H4 (cell line): ENCODE measurements around the gene C11orf68. TPM values are rescaled to one million over a fixed set of nuclear protein-coding genes. Genes with fewer than 3 reads are reported as not detected.

Experiments used
- DNase-seq: peaks from one replicate; pipeline ENCODE4 v3.0.0-alpha.2; 2015; ENCODE audit warnings: low spot score
- total RNA-seq: library from RNA; depleted of rRNA; stranded (reverse); fragments of >200 nt; shearing (Covaris generic); gene quantifications from 2 replicates; pipeline ENCODE4 v1.2.3, GENCODE V29; 2014

The C11orf68 gene
- total RNA-seq, 1 experiment from 2014 or later, result 14.3 TPM

DNA sequence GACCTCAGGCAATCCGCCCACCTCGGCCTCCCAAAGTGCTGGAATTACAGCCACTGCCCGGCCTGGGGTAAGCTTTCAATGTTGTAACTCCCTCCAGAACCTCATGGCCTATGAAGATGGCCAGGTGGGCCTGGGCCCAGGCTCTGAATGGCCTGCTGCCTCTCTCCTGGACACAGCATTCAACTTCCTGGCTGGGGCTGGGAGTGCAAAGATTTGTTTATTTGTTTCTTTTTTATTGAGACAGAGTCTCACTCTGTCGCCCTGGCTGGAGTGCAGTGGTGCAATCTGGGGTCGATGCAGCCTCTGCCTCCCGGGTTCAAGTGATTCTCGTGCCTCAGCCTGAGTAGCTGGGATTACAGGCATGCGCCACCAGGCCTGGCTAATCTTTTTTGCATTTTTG, 25.9 kb upstream of the C11orf68 start:
- DNase-seq, result no peak

DNA sequence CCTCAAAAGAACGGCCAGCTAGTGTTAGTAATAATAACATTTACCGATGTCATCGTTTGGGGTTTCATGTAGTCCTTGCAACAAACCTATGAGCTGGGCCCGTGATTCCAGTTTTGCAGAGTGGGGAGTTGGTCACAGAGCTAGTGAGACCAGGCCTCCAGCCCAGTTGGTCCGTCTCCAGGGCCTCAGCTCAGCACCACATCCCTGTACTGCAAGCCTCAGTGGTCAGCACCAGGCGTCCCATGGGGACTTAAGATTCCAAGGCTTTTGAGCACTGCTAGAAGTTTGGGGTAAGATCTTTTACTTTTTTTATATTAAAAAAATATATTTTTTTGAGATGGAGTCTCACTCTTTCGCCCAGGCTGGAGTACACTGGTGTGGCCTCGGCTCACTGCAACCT, 25.3 kb upstream of the C11orf68 start:
- no peak for DNase-seq

DNA sequence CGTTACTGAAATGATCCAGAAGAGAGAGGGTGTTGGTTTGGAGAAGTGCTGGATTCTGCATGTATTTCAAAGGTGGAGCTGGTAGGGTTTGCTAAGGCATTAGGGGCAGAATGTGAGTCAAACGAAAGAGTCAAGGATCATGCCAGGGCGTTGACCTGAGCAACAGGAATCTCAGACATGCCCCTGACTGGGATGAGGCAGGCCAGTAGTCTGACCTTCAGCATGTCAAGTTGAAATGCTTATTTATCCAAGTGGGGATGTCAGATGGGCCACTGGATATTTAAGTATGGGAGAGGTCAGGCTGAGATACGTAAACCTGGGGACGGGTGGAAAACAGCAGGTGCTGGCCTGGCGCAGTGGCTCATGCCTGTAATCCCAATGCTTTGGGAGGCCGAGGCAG, 23.7 kb upstream of the C11orf68 start:
- no peak for DNase-seq

DNA sequence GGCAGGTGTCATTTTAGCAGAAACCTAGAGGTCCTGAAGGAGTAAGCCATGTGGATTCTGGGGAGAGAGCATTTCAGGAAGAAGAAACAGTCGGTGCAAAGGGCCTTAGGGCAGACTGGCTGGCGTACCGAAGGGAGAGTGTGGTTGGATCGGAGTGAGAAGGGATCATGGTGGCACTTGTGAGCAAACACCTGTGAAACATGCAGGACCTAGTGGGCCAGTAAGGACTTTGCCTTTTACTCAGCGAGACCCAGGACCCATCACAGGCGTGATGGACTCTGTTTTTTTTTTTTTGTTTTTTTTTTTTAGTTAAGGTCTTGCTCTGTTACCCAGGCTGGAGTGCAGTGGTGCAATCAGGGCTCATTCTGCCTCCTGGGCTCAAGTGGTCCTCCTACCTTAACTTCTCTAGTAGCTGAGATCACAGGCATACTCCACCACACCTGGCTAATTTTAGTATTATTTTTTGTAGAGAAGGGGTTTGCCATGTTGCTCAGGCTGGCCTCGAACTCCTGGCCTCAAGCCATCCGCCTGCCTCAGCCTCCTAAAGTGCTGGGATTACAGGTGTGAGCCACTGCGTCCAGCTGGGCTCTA, 23.0 kb upstream of the C11orf68 start:
- DNase-seq, result no peak

DNA sequence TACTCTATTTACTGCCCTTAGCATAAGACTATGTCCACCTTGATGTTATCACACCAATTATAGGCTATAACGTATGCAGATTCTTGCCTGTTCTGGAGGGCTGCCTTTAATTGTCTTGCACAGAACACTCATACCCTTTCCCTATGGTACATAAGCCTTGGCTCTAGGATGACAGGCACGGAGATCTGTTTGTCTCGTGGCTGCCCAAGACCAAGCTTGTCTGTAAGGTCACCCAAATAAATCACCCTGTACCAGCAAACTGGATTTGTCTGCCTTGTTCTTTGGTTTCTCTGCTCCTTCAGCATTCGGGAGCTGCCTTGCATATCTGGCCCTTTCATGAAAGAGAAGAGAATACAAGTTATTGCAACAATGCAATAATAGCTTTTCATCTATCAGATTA, 18.9 kb upstream of the C11orf68 start:
- DNase-seq, result no peak

DNA sequence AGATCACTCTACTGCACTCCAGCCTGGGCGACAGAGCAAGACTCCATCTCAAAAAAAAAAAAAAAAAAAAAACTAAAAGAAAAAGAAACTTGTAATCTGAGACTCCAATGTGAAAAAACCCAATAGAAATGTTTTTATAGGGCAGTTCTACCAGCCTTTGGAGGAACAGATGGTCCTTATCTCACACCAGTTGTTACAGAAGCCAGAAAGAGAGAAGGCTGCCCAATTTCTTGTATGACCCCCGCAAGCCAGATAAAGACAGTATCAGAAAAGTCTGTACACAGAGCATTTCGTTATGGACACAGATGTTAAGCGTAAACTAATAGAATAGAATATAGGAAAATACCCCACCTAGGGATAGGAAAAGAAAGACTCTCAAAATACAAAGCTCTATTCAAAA, 15.2 kb upstream of the C11orf68 start:
- no peak for DNase-seq

DNA sequence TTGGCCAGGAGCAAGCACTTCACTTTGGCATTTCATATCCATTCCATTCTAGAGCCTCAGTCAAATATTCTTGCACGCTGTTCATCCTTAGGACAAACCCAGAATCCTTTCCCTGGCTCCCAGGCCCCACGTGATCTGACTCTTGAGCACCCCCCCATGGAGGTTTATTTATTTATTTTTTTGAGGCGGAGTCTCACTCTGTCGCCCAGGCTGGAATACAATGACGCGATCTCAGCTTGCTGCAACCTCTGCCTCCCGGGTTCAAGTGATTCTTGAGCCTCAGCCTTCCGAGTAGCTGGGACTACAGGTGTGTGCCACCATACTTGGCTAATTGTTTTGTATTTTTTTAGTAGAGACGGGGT, 13.7 kb upstream of the C11orf68 start:
- DNase-seq, result no peak

DNA sequence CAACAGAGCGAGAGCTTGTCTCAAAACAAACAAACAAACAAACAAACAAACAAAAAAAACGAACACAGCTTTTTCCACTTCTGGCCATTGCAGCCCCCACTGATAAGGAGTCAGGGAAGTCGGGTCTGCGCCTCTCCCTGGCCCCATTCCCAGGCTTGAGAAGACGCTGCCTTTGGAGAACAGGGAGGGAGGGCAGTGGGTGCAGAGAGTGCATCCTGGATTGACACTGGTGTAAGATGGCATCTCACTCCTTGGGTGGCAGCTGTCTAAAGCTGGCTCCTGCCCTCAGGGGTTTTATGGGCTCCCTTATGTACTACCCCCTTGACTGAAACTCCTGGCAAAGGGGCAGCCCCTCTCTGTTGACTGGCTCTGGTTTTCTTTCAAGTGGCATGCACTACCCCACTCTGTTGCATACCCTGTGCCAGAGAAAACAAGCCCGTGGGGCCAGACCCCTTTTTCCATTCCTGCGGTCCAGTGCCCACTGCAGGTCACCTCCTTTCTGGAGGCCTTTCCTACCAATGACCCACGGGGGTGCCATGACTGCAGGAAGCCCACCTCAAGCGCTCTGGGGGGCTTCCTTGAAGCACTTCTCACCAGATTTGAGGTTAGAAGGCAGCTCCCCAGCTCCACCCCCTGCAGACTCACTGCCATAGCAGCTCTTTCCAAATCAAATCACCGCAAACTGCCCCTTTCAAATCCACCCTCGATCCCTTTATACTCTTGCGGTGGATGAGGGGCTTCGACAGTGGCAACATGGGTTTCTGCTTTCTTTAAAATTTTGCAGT, 13.1 kb upstream of the C11orf68 start:
- DNase-seq, result no peak

DNA sequence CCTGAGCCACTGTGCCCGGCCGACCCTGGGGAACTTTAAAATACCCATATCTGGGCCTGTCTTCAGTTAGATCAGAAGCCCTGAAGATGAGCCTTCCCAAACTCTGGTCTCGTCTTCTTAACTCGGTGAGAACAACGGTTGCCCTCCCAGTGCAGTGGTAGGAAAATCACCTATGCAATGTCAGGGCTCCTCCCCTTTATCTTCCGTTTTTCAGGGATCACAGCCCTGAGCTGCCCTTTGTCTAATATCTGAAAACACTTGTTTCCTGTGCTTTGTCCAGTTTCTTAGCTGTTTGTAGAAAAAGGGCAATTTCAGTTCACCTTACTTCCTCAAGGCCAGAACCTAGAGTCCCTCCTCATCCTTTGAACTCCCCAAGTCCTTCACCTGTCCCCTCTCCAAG, 9.8 kb upstream of the C11orf68 start:
- DNase-seq, result no peak

DNA sequence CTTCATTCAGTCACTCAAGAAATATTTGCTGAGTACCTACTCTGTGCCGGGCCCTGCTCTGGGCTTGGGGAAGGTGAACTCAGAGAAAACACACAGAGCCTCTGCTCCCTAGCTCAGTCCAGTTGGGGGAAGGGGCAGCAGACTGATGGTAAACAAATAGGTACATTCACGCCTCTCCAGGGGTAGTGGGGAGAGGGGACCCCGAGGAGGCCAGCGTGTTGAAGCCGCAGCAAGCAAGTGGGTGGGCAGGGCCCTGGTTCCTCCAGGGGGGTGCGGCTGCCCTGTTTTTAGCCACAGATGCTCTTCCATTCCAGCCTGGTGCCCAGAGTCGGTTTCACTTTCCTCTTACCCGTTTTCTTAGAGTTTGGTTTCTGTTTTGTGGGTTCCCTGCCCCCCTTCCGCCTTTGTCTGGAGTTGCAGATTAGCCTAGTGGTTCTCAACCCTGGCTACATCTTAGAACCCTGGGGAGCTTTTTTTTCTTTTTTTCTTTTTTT, 9.1 kb upstream of the C11orf68 start:
- DNase-seq, result no peak

DNA sequence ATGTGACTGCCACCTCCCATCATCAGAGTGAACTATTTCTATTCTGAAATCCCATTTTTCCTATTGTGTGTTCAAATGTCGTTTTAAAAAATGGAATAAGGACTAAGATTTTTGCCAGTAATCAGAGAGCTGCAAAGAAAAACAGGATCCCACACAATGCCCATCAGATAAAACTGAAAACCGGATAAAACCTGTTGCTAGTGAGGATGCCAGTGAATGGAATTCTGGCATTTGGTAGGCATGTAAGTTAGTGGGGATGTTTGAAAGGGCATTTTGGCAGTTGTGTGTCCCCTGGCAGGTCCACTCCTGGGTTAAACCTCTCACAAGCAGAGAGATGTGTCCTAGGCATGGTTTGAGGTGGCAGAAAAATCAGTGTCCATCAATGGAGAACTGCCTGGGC, 6.5 kb upstream of the C11orf68 start:
- DNase-seq, result no peak

DNA sequence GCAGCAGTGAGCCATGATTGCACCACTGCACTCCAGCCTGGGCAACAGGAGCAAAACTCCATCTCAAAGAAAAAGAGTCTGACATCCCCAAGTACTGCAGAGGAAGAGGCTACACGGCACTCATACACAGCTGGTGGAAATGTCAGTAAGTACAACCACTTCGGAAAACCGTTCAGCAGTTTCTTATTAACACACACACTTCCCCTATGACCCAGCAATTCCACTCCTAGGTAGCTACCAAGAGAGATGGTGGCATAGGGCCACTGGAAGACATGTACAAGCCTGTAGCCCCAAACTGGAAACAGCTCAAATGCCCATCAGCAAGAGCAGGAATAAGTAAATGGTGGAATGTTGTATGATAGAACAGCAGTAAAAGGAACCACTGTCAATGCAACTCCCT, 3.7 kb upstream of the C11orf68 start:
- no peak for DNase-seq

DNA sequence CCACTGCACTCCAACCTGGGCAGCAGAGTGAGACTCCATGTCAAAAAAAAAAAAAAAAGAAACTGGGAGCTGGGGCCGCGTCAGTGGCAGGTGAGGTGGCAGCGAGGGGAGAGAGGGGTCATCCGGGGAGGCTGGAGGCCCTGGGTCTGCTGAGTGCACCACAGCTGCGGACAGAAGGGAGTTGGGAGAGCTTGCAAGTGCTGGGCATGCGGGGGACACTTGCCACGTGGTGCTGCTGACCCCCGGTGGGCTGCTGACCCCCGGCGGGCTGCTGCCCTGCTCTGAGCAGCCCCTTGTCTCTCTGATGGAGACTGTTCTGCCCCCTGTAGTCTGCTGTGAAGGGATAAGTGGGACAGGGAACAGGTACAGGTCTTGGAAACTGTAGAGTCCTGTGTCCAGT, 3.0 kb upstream of the C11orf68 start:
- DNase-seq, result no peak

DNA sequence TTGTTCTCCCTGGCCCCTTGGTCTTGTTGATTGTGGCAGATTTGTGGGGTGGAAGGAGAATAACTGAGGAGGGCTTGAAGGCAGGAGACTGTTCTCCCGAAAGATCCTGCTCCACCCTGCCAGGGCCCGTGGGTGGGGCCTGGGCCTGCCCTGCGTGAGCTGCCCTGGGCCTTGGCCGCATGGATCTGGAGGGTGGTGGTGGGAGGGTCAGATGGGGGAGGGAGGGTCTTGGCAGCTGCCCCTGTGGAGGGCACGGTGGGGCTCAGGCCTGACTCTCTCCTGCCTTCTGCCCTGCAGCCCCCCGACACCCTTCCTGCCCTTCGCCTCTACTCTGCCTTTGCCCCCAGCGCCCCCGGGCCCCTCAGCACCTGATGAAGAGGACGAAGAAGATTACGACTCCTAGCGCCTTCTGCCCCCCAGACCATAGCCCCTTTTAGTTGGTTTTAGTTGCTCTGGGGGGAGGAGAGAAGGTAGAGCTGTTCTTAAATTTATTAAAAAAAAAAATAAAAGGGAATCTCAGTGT, 2.2 kb upstream of the C11orf68 start:
- DNase-seq, result no peak

DNA sequence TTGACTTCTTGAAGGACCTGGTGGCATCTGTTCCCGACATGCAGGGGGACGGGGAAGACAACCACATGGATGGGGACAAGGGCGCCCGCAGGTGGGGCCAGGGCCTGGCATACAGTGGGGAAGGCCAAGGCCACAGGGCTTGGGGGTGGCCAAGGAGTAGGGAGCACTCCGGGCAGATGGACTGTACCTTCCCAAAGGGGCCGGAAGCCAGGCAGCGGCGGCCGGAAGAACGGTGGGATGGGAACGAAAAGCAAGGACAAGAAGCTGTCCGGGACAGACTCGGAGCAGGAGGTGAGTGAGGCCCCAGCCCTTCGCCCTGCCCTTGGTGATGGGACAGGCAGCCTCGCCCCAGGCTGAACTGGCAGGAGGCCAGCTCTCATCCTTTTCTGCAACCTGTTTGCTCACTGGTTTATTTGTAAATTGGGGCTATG, 1.5 kb upstream of the C11orf68 start:
- DNase-seq, result no peak

DNA sequence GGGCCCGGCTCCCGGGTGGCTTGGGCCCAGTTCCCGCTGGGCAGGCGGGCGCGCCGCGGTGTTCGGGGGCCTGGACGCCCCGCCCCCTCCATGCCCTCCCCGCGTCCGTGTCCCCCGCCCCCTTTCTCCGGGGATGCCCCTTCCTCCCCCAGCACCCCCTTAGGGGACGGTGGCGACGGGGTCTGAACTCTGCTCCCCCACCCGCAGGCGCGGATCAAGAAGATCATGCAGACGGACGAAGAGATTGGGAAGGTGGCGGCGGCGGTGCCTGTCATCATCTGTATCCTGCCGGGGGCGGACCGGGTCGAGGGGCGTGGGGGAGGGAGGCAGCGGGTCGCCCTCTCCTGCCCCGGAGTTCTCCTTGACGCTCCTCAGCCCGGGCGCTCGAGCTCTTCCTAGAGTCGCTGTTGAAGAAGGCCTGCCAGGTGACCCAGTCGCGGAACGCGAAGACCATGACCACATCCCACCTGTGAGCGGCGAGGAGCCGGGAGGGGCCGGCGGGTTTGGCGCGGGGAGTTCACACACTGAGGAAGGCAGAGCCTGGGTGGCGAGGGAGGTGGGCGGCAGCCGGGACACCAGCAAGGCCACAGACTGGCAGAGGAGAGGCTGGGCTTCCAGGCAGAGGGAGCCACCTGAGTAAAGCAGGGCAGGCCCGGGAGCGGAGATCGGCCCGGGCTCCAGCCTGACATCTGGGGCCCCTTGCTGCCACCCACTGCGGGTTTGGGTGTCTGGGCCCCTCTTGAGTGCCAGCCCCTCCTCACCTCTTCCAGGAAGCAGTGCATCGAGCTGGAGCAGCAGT, 910 bp upstream of the C11orf68 start:
- DNase-seq, result no peak

DNA sequence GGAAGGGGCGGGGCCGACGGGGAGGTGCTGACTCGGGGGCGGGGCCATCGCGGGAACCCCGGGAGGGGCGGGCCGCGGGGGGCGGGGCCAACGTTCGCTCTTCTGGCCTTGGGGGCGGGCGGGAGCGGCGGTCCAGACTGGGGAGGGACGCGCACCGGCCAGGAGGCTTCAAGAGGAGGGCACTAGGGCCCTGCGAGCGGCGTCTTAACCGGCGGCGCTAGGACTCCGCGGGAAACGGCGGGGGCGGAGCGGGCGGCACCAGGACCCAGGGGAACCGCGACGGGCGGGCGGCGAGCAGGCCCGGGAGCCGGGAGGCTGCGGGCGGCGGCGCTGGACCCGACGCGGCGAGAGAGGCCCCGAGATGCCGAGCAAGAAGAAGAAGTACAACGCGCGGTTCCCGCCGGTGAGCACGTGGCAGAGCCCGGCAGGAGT, 295 bp upstream of the C11orf68 start, which contains the start of gene DRAP1:
Gene DRAP1 (plus strand): TSS at position 286 of the 432 bp plus-strand sequence. CDS start 76 bp downstream, at position 362.
- peak; percentile 95 for DNase-seq

DNA sequence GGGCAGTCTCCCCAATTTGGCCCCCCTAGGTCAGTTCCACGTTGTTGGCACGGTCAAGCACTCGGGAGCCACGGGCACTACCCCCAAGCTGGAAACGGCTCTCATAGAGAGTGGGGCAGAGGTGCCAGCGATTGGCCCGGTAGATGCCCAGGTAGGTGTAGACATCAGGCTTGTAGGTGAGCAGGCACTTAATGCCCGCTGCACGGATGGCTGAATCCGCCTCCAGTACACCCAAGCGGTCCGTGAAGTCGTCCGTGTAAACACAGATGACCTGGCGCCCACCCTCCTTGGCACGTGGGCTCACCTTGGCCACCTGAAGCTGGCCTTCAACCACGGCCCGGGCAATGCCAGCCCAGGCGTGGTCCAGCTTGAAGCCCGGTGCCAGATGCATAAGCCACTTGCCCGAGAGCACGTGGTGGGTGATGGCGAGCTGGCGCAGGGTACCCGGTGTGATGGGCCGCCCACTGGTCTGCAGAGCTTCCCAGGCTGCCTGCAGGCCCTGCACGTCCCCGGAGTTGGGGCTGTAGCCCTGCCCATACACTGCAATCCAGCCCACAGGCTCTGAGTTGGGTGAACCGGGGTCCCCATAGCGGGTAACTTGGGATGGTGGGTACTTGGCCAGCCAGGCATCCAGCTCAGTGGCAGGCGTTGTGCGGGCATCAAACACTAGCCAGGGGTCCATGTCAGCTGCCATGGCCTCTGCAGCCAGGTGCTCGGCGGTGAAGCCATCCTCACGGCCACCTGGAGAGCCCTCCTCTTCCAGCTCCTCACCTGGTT, 1.2 kb downstream of the C11orf68 start:
- no peak for DNase-seq

DNA sequence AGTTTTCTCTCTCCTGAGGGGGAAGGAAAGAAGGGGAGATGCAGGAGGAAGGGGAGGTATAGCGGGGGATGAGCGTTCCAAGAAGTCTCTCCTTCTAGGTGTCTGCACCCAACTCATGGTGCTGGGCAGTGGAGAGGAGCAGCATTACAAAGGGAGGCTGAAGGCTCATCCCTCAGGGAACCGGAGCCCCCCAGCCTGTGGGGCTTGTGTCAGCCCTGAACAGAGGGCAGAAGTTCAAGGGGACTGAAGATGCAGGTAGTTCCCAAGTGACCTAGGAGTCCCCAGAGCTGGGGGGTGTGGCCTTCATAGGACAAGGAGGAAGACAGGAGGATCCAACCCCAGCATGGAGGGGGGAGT, 1.8 kb downstream of the C11orf68 start:
- no peak for DNase-seq

DNA sequence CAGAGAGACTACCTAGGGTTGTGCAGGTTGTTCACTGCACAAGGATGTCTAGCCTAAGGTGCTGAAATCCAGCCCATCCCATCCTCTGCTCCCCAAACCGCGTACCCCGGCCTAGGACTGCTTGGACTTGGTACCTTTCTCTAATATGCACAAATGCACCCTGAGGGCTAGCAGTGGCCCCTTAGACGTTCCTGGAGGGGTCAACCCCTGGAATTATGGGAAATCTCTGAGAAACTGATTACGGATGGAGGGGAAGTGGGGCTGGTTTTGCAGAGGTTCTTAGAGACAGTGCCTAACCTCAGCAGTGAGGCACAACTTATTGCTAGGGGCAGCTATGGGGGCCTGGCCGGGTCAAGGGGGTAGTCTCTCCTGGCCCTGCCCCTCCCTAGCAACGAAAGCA, 2.5 kb downstream of the C11orf68 start:
- DNase-seq, result no peak

DNA sequence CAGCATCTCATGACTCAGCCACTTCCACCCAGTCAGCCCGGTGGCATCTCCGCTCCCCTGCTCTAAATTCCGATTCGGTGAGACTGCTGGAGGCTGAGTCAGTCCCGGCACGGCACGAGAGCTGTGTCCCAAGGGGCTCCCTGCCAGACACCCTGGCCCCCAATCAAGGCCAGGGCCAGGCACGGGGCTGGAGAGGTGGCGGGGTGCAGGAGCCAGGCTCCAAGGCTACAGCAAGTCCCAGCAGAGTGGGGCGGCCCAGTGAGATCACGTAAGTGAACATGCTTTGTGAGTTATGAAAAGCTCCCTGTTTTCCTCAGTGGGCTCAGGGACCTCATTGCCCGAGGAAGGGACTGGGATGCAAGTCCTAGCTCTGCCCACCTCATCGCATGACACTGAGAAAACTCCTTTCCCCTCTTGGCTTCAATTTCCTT, 3.0 kb downstream of the C11orf68 start:
- DNase-seq, result peak; percentile 96
